OCI-LY1 (cell line): ENCODE data around the gene PRG3.

Experiments
- H2AFZ ChIP-seq: fragments of 200-600 bp; sonication (generic), shearing (Covaris generic); 2 replicates; pipeline ENCODE4 v1.6.0; 2014; ENCODE audit warnings: antibody characterized with exemption, mild to moderate bottlenecking, low read length
- H3F3A ChIP-seq: fragments of 200-600 bp; sonication (generic), shearing (Covaris generic); 2 replicates; pipeline ENCODE4 v1.6.0; 2014; ENCODE audit warnings: mild to moderate bottlenecking, antibody characterized with exemption, low read length, moderate library complexity; ENCODE audit not compliant: insufficient read depth
- H3K27ac ChIP-seq: fragments of 200-600 bp; sonication (generic); 2 replicates; pipeline ENCODE4 v1.5.1; 2014; ENCODE audit warnings: low read length, mixed run types, mild to moderate bottlenecking, low read depth; ENCODE audit not compliant: poor library complexity, severe bottlenecking
- H3K27me3 ChIP-seq: fragments of 200-600 bp; sonication (generic); 2 replicates; pipeline ENCODE4 v1.6.0; 2014; ENCODE audit warnings: antibody characterized with exemption, mild to moderate bottlenecking, low read length, moderate library complexity; ENCODE audit not compliant: insufficient read depth
- H3K36me3 ChIP-seq: fragments of 200-600 bp; sonication (generic); 2 replicates; pipeline ENCODE4 v1.6.1; 2014; ENCODE audit warnings: mild to moderate bottlenecking, antibody characterized with exemption, low read length, moderate library complexity, mixed read lengths; ENCODE audit not compliant: insufficient read depth
- H3K4me1 ChIP-seq: fragments of 200-600 bp; sonication (generic); 2 replicates; pipeline ENCODE4 v1.5.1; 2014; ENCODE audit warnings: mild to moderate bottlenecking, low read length, moderate library complexity; ENCODE audit not compliant: insufficient read depth, severe bottlenecking
- H3K4me2 ChIP-seq: fragments of 200-600 bp; sonication (generic), shearing (Covaris generic); 2 replicates; pipeline ENCODE4 v1.6.1; 2014; ENCODE audit warnings: low read length
- H3K4me3 ChIP-seq: fragments of 200-600 bp; sonication (generic); 2 replicates; pipeline ENCODE4 v1.5.1; 2014; ENCODE audit warnings: low read length, low read depth, mild to moderate bottlenecking, mixed read lengths; ENCODE audit not compliant: poor library complexity, severe bottlenecking
- H3K79me2 ChIP-seq: fragments of 200-600 bp; shearing (Covaris generic); 2 replicates; pipeline ENCODE4 v1.6.1; 2016; ENCODE audit warnings: mixed run types, low read length, mixed read lengths; ENCODE audit not compliant: insufficient read depth
- H3K9ac ChIP-seq: fragments of 200-600 bp; sonication (generic), shearing (Covaris generic); 2 replicates; pipeline ENCODE4 v1.6.1; 2014; ENCODE audit warnings: mild to moderate bottlenecking, low read length, mixed read lengths
- H3K9me2 ChIP-seq: fragments of 200-600 bp; sonication (generic), shearing (Covaris generic); 2 replicates; pipeline ENCODE4 v1.6.1; 2014; ENCODE audit warnings: low read depth, mild to moderate bottlenecking, low read length, mixed read lengths
- H3K9me3 ChIP-seq: fragments of 200-600 bp; shearing (Covaris generic); 2 replicates; pipeline ENCODE4 v1.6.1; 2014; ENCODE audit warnings: low read length, mixed read lengths
- H4K20me1 ChIP-seq: fragments of 200-600 bp; sonication (generic), shearing (Covaris generic); 2 replicates; pipeline ENCODE4 v1.6.0; 2016; ENCODE audit warnings: mild to moderate bottlenecking, low read length; ENCODE audit not compliant: insufficient read depth
- EZH2 ChIP-seq: fragments of 200-600 bp; sonication (generic), shearing (Covaris generic); IDR thresholded peaks from 2 replicates; pipeline ENCODE4 v1.8.0; 2017; ENCODE audit warnings: borderline replicate concordance, mixed run types, mild to moderate bottlenecking, antibody characterized with exemption, low read length, moderate library complexity, mixed read lengths
- TF ChIP-seq, protein P1 (sequence below): fragments of 200-600 bp; sonication (generic), shearing (Covaris generic); IDR thresholded peaks from 2 replicates; pipeline ENCODE4 v1.5.1; 2017; ENCODE audit warnings: mild to moderate bottlenecking, antibody characterized with exemption, low read length, moderate library complexity, mixed read lengths

The PRG3 gene

GRCh38 chr11:57332694-57333440, 48.1 kb downstream of the PRG3 start:
- H3K9ac ChIP-seq, result no peak overlapping the region
- no peak overlapping the region for H3K27ac ChIP-seq
- H3K9me3 ChIP-seq, result no peaks in the 10 kb centered on the region
- H3F3A ChIP-seq, result no peaks in the 10 kb centered on the region
- H4K20me1 ChIP-seq, result no peaks in the 10 kb centered on the region
- no peak overlapping the region for H3K4me3 ChIP-seq
- no peak for TF ChIP-seq EZH2
- TF ChIP-seq, protein P1, sequence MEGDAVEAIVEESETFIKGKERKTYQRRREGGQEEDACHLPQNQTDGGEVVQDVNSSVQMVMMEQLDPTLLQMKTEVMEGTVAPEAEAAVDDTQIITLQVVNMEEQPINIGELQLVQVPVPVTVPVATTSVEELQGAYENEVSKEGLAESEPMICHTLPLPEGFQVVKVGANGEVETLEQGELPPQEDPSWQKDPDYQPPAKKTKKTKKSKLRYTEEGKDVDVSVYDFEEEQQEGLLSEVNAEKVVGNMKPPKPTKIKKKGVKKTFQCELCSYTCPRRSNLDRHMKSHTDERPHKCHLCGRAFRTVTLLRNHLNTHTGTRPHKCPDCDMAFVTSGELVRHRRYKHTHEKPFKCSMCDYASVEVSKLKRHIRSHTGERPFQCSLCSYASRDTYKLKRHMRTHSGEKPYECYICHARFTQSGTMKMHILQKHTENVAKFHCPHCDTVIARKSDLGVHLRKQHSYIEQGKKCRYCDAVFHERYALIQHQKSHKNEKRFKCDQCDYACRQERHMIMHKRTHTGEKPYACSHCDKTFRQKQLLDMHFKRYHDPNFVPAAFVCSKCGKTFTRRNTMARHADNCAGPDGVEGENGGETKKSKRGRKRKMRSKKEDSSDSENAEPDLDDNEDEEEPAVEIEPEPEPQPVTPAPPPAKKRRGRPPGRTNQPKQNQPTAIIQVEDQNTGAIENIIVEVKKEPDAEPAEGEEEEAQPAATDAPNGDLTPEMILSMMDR, result no peak
- peaks cover 24% of the 10 kb centered on the region for H3K79me2 ChIP-seq
- H3K27me3 ChIP-seq, result no peaks in the 10 kb centered on the region
- H3K36me3 ChIP-seq, result peaks cover 71% of the 10 kb centered on the region
- peaks cover 20% of the 10 kb centered on the region for H3K4me1 ChIP-seq
- no peak overlapping the region for H2AFZ ChIP-seq
- H3K9me2 ChIP-seq, result no peaks in the 10 kb centered on the region
- no peak overlapping the region for H3K4me2 ChIP-seq

DNA sequence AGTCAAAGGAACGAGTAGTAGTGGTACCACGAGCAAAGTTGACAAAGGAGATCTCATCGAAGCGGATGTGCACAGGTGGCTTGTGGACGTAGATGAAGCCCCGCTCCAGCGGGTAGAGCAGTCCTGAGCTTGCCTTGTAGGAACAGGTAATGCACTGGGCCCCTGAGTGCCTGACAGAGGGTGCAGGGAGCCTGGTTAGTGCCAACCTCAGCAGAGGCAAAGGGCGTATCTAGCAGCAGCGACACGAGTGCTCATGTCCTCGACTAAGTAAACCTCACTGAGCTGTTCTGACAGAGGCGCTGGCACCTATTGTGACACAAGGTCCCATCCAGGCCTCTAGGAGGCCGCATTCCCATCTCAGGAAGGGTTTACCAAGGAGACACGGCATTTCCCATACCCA, 49.2 kb downstream of the PRG3 start:
- H3K27ac ChIP-seq, result no peak overlapping the region
- H3K9me3 ChIP-seq, result no peaks in the 10 kb centered on the region
- H3K4me3 ChIP-seq, result no peak overlapping the region
- H3K9me2 ChIP-seq, result no peaks in the 10 kb centered on the region
- H3K27me3 ChIP-seq, result no peaks in the 10 kb centered on the region
- no peak overlapping the region for H3K9ac ChIP-seq
- no peaks in the 10 kb centered on the region for H3F3A ChIP-seq
- peaks cover 82% of the 10 kb centered on the region for H3K36me3 ChIP-seq
- no peak overlapping the region for H2AFZ ChIP-seq
- no peak overlapping the region for H3K4me2 ChIP-seq
- no peaks in the 10 kb centered on the region for H4K20me1 ChIP-seq
- peaks cover 24% of the 10 kb centered on the region for H3K79me2 ChIP-seq
- peaks cover 20% of the 10 kb centered on the region for H3K4me1 ChIP-seq
- TF ChIP-seq, protein P1, result no peak
- TF ChIP-seq EZH2, result no peak

GRCh38 chr11:57330029-57330428, 50.9 kb downstream of the PRG3 start:
- Histone ChIP-seq H3K4me1 (peaks cover 28% of the 10 kb centered on the region), H3F3A (no peaks in the 10 kb centered on the region), H2AFZ (no peak overlapping the region), H3K9me3 (no peaks in the 10 kb centered on the region), H3K36me3 (peaks cover 94% of the 10 kb centered on the region), H3K9ac (no peak overlapping the region), H3K4me2 (no peak overlapping the region), H3K27me3 (no peaks in the 10 kb centered on the region), H3K79me2 (peaks cover 19% of the 10 kb centered on the region), H3K4me3 (no peak overlapping the region), H3K9me2 (no peaks in the 10 kb centered on the region), H4K20me1 (no peaks in the 10 kb centered on the region), H3K27ac (no peak overlapping the region)
- no peak for TF ChIP-seq EZH2
- TF ChIP-seq, protein P1, result no peak
